HG03575 (cell line): Measurements from ENCODE around the gene ACP2.
"Not testable (repeated sequence)": the region's sequence is repeated elsewhere in the genome, so short reads cannot be mapped to it uniquely, and the experiment has no call there.

Experiments
- ATAC-seq: cut with Tn5 transposase; IDR thresholded peaks from one replicate; pipeline ENCODE4 v1.9.1; 2021; ENCODE audit not compliant: unreplicated experiment, insufficient number of reproducible peaks, low FRiP score; ENCODE audit errors: extremely low read depth

The ACP2 gene

DNA sequence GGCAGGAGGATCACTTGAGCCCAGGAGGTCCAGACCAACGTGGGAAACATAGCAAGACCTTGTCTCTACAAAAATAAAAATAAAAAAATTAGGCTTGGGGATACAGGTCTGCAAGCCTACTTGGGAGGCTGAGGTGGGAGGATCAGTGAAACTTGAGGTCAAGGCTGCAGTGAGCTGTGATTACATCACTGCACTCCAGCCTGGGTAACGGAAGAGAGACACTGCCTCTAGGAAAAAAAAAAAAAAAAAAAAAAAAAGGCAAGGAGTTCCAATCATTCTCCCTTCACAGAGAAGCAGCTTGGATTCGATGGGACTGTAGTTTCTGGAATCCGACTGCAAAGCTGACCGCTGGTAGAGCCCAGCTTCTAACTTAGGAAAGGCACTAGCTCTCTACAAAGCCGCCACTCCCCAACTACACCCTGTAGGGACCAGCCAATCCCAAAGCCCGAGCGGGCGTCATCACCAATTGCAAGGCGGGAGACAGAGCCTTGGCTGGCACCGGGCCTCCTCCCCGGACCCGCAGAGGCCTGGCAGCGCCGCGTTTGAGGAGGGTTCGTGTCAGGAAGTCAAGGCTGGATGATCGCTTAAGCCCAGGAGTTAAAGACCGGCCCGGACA is 34.6 kb downstream of the ACP2 start:
- peak; percentile 35 for ATAC-seq

DNA sequence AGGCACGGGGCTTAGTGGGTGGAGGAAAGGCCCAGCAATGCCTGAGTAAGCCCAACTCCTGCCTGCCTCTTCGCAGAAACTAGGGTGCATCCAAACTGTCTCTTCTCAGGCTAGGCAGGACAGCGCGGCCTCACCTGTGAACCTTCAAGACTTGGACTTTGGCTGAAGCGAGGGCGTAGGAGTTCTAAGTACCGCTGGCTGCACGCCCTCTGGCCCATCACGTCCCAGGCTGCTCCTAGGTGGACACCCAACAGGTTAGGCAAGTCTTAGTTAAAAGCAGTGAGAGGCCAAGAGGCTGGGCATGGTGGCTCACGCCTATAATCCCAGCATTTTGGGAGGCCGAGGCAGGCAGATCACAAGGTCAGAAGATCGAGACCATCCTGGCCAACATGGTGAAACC is 35.7 kb downstream of the ACP2 start:
- ATAC-seq = no peak

DNA sequence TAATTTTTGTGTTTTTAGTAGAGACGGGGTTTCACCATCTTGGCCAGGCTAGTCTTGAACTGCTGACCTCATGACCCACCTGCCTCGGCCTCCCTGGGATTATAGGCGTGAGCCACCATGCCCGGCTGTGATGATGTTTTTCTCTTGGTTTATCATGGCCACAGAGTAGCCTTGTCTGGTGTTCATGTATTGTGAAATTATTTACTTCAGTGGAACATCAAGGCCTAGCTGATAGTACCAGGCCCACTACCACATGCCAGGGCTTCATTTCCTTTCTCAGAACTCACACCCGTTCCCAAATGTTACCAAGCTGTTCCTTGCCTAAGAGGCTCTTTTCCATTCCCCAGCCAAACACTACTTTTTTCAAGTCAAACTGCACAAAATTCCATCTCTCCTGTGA is 40.0 kb downstream of the ACP2 start:
- no peak for ATAC-seq

DNA sequence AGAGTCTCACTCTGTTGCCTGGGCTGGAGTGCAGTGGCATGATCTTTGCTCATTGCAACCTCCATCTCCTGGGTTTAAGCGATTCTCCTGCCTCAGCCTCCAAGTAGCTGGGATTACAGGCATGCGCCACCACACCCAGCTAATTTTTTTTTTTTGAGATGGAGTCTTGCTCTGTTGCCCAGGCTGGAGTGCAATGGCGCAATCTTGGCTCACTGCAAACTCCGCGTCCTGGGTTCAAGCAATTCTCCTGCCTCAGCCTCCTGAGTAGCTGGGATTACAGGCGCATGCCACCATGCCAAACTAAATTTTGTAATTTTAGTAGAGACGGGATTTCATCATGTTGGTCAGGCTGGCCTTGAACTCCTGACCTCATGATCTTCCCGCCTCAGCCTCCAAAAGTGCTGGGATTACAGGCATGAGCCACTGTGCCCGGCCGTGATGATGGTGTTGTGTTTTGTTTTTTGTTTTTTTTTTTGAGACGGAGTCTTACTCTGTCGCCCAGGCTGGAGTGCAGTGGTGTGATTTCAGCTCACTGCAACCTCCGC is 40.5 kb downstream of the ACP2 start:
- not testable (repeated sequence) for ATAC-seq

DNA sequence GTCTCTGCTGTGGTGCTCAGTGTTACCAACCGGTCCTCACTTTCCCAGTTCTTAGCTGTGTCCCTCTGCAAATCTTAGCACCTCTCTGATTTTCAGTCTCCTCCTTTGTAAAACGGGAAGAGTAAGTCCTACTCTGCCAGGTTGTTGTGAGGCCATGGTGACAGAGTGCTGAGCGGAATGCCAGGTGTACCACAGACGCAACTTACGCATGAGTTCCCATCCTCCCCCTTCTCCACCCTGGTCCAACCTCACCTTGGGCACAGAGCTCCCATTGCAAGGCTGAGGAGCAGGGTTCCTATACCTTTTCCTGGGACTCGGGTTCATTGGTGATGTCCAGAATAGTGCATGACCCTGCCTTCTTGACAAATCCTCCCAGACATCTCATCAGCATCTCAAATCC is 41.2 kb downstream of the ACP2 start:
- no peak for ATAC-seq

DNA sequence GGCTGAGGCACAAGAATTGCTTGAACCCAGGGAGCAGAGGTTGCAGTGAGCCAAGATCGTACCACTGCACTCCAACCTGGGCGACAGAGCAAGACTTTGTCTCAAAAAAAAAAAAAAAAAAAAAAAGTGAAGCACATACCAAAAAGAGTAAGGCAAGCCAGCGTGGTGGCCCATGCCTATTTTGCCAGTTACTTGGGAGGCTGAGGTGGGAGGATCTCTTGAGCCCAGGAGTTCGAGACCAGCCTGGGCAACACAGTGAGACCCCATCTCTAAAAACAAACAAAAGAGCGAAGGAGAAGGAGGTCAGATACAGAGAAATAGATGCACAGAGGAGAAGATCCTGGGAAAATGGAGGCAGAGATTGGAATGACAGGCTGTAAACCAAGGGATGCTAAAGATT is 42.0 kb downstream of the ACP2 start:
- not testable (repeated sequence) for ATAC-seq

DNA sequence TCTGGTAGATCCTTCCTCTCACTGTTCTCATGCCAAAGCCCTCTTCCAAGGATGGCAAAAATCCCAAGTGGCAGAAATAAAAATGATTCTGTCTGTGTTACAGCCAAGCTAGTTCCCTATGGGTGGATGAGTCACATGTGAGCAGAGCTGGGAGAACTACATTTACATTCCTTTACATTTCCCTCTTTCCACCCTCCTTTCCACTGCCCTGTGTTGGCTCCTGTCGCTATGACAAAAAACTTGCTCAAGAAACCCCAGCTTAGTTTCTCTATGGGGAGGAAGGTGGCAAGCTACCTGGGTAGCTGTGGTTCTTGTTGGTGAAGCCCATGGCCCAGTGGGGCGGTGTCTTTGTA is 44.0 kb downstream of the ACP2 start:
- no peak for ATAC-seq

DNA sequence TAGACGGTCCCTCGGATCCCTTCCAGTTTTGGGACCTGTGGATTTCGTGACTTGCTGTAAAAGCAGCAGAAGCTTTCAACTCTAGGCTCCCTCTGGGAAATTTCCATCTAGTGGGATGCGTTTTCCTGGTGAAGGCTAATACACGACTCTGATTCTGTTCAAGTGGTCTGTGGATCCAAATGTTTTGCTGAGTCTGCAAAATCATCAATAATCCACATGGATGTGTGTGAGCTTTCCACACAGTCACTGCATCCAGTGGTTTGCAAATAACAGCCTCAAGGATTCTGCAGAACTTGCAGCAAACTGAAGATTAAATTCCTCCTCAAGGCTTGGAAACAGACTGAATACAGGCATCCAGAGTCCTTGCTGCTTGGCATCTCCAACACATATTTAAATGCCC is 46.0 kb downstream of the ACP2 start:
- ATAC-seq = no peak

DNA sequence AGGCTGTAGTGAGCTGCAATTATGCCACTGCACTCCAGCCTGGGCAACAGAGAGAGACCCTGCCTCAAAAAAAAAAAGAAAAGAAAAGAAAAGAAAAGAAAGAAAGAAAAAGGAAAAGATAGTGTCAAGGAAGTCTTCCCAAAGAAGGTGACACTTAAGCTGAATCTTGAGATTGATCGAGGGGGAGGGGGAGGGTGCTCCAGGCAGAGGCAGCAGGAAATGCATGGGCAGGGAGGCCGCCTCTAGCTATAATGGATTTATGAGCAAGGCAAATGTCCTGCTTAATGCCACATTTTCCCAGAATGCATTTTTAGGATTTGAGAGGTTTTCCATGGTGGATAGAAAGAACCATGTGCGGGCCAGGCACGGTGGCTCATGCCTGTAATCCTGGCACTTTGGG is 47.6 kb downstream of the ACP2 start:
- no peak for ATAC-seq

DNA sequence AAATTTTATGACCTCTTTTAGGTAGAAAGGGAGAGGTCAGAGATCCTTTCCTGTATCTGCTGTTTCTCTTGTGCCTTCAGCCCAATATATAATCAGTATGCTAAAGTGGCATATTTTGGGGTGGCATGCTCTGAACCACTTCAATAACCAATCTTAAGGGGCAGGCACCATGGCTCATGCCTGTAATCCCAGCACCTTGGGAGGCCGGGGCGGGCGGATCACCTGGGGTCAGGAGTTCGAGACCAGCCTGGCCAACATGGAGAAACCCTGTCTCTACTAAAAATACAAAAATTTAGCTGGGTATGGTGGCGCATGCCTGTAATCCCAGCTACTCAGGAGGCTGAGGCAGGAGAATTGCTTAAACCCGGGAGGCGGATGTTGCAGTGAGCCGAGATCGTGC is 50.5 kb downstream of the ACP2 start:
- not testable (repeated sequence) for ATAC-seq

DNA sequence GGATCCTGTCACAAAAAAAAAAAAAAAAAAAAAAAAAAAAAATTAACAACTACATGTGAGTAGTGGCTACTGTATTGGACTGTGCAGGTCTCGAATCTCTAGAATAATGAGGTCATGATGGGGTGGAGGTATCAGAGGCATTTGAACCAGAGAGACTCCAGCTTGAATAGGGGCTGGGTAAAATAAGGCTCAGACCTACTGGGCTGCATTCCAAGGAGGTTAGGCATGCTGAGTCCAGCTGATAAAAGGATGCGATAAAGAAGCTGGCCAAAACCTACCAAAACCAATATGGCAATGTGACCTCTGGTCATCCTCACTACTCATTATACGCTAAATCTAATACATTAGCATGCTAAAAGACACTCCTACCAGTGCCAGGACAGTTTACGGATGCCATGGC is 56.5 kb downstream of the ACP2 start:
- no peak for ATAC-seq

DNA sequence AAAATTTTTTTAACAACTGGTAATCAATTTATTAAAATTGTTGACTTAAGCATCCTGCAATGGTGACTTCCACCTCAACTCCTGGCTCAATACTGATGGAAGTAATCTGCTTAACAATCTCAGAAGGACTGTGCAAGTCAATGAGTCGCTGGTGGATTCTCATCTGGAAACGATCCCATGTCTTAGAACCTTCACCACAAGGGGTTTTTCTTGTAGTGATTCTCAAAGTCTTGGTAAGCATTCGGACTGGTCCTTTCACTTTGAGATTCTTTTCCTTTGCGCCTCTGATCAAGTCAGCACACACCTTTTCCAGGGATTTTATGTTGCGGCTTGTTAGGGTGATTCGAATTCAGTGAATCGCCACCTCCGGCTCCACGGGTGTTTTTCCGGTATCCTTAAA is 57.5 kb downstream of the ACP2 start:
- ATAC-seq = not testable (repeated sequence)
